ENCODE data around the gene LAMP5.

GRCh38 chr20:9501473-9501872, 12.9 kb upstream of the LAMP5 start:
- TF ChIP-seq CTCF (IDR thresholded peaks at IDR 0.05; ENCODE audit: low read length) = no peak
- no peak for TF ChIP-seq EZH2 (IDR thresholded peaks at IDR 0.05; ENCODE audit: borderline replicate concordance, low read length)

Measured in OCI-LY1 (cell line).